Esophagus muscularis mucosa (tissue), 3 donors: ENCODE results near the gene ZBTB16.

Source experiments
- CTCF ChIP-seq, 3 experiments: fragments of 200-600 bp in 2 of 3; fragments of 450-650 bp in 1 of 3; sonication (generic) in 2 of 3; IDR thresholded peaks; one replicate each; pipeline ENCODE4 v1.5.1; 2017 to 2019; ENCODE audit warnings: antibody characterized with exemption in 3 of 3, mild to moderate bottlenecking in 2 of 3, moderate library complexity in 1 of 3
- EP300 ChIP-seq: sonication (generic); formaldehyde crosslinking; IDR thresholded peaks from one replicate; pipeline ENCODE4 v1.6.1; 2017; ENCODE audit warnings: antibody characterized with exemption

- TF ChIP-seq CTCF (IDR thresholded peaks at IDR 0.05) (no peak), EP300 (no peak)
Observed at GRCh38 chr11:114147375-114148012, 88.0 kb downstream of the ZBTB16 start.
